Measurements from ENCODE around the gene ZNHIT2. TPM values are rescaled to one million over a fixed set of nuclear protein-coding genes. Genes with fewer than 3 reads are reported as not detected.

ZNHIT2 gene
- total and polyA plus RNA-seq, 2 donors, result 2.6 to 19.8 TPM

DNA sequence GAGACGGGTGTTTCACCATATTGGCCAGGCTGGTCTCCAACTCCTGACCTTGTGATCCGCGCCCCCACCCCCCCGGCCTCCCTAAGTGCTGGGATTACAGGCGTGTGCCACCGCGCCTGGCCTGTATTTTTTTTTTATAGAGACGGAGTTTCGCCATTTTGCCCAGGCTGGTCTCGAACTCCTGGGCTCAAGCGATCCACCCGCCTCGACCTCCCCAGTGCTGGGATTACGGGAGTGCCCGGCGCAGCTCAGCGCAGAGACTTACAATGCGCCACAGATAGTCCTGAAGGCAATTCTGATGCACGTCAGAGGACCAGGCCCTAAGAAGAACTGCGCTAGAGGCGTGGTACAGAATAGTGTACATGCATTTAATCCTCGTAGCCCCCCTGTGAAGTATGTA is 22.1 kb downstream of the ZNHIT2 start:
- no peak for DNase-seq (ENCODE audit: extremely low spot score)
- Histone ChIP-seq H3K36me3 (ENCODE audit: insufficient read depth) (no peaks in the 10 kb centered on the region), H3K4me1 (ENCODE audit: insufficient read depth) (no peaks in the 10 kb centered on the region), H3K27ac (ENCODE audit: low read depth) (no peak overlapping the region), H3K4me3 (ENCODE audit: low read depth, low read length) (no peak overlapping the region)
- WGBS, result 73% methylated on average over 22 of the region's 22 CpGs

DNA sequence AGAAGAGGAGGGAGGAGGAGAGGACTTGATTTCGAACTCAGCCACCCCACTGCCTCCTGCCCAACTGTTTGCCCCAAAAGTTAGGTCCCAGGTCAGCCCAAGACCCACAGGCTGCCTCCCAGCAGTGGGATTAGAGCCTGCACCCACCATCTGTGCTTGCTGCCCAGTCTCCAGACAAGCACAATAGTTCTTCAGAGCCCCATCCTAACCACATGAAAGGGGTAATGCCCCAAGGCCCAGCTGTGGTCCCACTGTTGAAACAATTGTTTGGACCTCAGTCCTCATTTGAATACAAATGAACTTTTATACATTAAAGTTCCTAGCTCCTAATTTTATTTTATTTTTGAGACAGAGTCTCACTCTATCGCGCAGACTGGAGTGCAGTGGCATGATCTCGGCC is 26.9 kb downstream of the ZNHIT2 start:
- Histone ChIP-seq H3K4me3 (ENCODE audit: low read depth, low read length) (no peak overlapping the region), H3K4me1 (ENCODE audit: insufficient read depth) (no peaks in the 10 kb centered on the region), H3K36me3 (ENCODE audit: insufficient read depth) (peaks cover 5% of the 10 kb centered on the region), H3K27ac (ENCODE audit: low read depth) (no peak overlapping the region)
- WGBS, result 91% methylated on average over 4 of the region's 4 CpGs
- no peak for DNase-seq (ENCODE audit: extremely low spot score)

DNA sequence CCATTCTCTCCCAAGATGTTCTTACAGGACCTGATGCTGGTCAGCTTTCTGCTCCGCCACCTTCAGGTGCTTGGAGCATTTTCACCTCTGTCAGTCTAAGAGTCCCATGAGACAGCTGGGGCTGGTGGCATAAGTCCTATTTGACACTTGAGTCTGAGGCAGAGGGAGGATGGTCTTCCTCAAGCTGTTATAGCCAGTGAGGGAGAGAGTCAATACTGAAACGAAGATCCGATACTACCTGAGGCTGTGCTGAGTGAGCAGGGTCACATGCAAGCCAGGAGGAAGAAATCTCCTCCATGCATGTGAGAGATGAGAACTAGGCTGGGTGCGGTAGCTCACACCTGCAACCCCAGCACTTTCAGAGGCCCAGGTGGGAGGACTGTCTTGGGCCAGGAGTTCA is 27.9 kb downstream of the ZNHIT2 start:
- Histone ChIP-seq H3K27ac (ENCODE audit: low read depth) (no peak overlapping the region), H3K4me3 (ENCODE audit: low read depth, low read length) (no peak overlapping the region), H3K4me1 (ENCODE audit: insufficient read depth) (no peaks in the 10 kb centered on the region), H3K36me3 (ENCODE audit: insufficient read depth) (peaks cover 5% of the 10 kb centered on the region)
- DNase-seq (ENCODE audit: extremely low spot score), result no peak
- 92% methylated on average over 4 of the region's 4 CpGs for WGBS

DNA sequence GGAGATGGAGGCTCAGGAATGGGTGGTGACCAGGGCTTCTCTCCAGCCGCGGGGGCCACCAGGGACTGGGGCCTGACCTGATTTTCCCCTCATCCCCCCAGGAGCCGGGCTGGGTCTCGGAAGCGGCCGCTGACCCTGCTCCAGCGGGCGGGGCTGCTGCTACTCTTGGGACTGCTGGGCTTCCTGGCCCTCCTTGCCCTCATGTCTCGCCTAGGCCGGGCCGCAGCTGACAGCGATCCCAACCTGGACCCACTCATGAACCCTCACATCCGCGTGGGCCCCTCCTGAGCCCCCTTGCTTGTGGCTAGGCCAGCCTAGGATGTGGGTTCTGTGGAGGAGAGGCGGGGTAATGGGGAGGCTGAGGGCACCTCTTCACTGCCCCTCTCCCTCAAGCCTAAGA is 29.7 kb downstream of the ZNHIT2 start:
- H3K4me1 ChIP-seq (ENCODE audit: insufficient read depth), result no peaks in the 10 kb centered on the region
- H3K36me3 ChIP-seq (ENCODE audit: insufficient read depth), result peaks cover 5% of the 10 kb centered on the region
- no peak overlapping the region for H3K27ac ChIP-seq (ENCODE audit: low read depth)
- no peak for DNase-seq (ENCODE audit: extremely low spot score)
- H3K4me3 ChIP-seq (ENCODE audit: low read depth, low read length), result no peak overlapping the region
- 94% methylated on average over 15 of the region's 15 CpGs for WGBS

DNA sequence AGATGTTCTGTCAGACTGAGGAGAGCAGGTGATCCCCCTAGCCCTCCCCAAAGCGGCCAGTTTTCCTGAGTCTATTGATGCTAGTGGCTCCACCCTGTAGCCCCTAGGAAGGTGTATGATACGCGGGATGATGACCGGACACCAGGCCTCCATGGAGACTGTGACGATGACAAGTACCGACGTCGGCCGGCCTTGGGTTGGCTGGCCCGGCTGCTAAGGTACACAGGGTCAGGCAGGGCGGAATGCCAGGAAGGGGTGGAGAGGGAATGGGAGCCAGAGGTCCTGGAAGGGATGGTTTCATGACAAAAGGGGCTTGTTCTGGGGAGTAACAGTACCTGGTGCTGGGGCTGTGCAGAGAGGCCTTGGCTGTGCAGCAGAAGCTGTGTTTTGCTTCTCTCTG is 30.3 kb downstream of the ZNHIT2 start:
- Histone ChIP-seq H3K4me1 (ENCODE audit: insufficient read depth) (no peaks in the 10 kb centered on the region), H3K27ac (ENCODE audit: low read depth) (no peak overlapping the region), H3K36me3 (ENCODE audit: insufficient read depth) (peaks cover 5% of the 10 kb centered on the region), H3K4me3 (ENCODE audit: low read depth, low read length) (no peak overlapping the region)
- DNase-seq (ENCODE audit: extremely low spot score), result no peak
- 90% methylated on average over 11 of the region's 11 CpGs for WGBS

DNA sequence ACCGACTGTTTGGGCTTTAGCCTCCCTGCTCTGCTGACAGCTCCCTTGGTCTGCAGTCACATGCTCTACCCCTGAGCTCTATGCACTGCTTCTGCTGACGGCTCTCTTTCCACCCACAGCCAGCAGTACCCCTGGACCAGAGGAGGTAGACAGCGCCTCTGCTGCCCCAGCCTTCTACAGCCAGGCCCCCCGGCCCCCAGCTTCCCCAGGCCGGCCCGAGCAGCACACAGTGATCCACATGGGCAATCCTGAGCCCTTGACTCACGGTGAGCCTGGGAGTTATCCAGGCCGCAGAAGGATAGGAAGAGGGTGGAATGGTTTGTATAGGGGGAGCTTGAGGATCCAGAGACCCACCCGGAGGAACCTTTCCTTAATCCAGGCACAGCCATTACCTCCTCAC is 30.7 kb downstream of the ZNHIT2 start:
- no peak for DNase-seq (ENCODE audit: extremely low spot score)
- H3K4me1 ChIP-seq (ENCODE audit: insufficient read depth), result no peaks in the 10 kb centered on the region
- H3K27ac ChIP-seq (ENCODE audit: low read depth), result no peak overlapping the region
- peaks cover 5% of the 10 kb centered on the region for H3K36me3 ChIP-seq (ENCODE audit: insufficient read depth)
- H3K4me3 ChIP-seq (ENCODE audit: low read depth, low read length), result no peak overlapping the region
- 90% methylated on average over 9 of the region's 9 CpGs for WGBS

DNA sequence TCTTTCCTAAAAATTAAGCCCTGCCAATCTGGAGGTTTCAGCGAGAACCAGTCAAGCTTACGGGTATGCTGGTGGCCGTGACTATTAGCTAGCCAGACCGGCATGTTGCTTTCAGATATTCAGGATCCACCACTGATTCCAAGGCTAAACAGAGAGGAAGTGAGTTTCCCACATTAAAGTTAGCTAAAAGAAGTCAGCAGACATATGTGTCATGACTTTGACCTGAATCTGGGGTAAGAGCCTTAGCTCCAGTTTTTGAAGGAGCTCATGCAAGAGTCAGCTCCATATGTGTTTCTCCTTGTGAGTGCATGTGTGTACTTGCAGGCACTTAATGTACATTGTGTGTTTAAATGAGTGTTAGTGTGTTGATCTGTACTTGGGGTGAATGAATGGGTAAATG is 32.1 kb downstream of the ZNHIT2 start:
- WGBS, result 91% methylated on average over 4 of the region's 4 CpGs
- Histone ChIP-seq H3K27ac (ENCODE audit: low read depth) (no peak overlapping the region), H3K36me3 (ENCODE audit: insufficient read depth) (peaks cover 5% of the 10 kb centered on the region), H3K4me3 (ENCODE audit: low read depth, low read length) (no peak overlapping the region), H3K4me1 (ENCODE audit: insufficient read depth) (no peaks in the 10 kb centered on the region)
- DNase-seq (ENCODE audit: extremely low spot score), result no peak

DNA sequence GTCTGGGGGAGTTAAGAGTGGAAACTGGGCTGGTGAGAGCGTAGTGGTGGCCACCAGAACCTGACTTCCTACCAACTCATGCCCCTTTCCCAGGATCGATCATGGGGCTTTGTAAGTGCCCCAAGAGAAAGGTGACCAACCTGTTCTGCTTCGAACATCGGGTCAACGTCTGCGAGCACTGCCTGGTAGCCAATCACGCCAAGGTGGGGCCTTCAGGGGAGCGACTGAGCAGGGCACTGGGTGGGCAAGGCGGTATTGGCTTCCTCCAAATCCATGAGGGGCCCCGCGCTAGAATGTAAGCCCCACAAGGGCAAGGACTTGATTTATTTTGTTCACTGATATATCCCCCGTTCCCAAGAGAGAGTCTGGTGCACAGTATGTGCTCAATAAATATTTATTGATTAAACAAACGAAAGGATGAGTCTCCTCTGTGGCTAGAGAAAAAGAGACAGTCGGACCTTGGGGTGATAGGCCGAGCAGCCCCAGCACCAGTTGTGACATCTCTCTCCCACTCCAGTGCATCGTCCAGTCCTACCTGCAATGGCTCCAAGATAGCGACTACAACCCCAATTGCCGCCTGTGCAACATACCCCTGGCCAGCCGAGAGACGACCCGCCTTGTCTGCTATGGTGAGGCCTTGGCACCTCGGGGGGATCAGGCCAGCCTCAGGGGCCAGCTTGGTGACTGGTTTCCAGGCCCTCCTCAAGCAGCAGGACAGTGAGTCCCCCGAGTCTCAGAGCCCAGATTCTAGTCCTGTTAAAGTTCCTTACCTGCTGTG is 32.7 kb downstream of the ZNHIT2 start:
- H3K27ac ChIP-seq (ENCODE audit: low read depth), result peak overlapping the region; percentile 98

DNA sequence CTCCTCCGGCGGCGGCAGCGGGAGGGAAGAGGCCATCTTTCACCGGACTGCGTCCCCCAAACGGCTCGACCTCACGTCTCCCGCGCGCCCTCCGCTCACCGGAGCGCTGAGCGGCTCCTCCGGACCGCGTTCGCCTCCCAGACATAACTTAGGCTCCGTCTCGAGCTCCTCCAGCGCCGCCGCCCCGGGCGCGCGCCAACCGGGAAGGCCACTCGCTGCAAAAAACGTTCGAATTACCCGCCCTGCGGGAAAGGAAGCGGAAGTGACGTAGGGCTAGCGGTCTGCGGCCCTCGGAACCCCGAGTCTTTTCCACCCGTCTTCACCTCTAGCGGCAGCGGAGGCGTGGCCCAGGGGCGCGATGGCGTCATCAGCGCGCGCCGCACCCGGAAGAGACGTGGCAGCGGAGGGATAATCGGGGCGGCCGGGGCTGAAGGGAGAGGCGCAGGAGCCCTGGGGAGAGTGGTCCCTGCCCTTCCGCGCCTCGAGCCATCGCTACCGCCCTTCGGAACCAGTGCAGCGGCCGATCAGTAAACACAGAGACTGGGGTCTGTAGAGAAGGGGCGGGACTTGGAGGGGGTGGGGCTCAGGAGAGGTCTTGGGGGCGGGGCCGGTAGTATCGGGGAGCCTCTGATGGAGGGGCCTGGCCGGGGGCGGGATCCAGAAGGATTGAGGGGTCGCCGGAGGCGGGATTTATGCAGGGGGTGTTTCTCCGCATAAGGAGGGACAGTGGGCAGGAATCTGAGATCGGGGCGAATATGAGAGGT is 33.5 kb downstream of the ZNHIT2 start, which contains the start of the genes CDCA5 and ZFPL1:
Gene CDCA5 (minus strand): TSS at position 207 of the 764 bp plus-strand sequence. CDS start 62 bp downstream, at position 145.
Gene ZFPL1 (plus strand): TSS at position 389 of the 764 bp plus-strand sequence. CDS start 477 bp downstream, outside the sequence.
- Histone ChIP-seq H3K4me3 (ENCODE audit: low read depth, low read length) (peak within 1 kb of the TSS; percentile 68), H3K27ac (ENCODE audit: low read depth) (peak within 1 kb of the TSS; percentile 98), H3K4me1 (ENCODE audit: insufficient read depth) (no peaks in the 10 kb centered on the region), H3K36me3 (ENCODE audit: insufficient read depth) (peaks cover 5% of the 10 kb centered on the region)
- under 1% methylated on average over 79 of the region's 79 CpGs for whole genome bisulfite sequencing
- DNase-seq (ENCODE audit: extremely low spot score), result peak; percentile 87

More for the DNA sequence above, 32.7 kb downstream of the ZNHIT2 start:
- H3K36me3 ChIP-seq (ENCODE audit: insufficient read depth), result peaks cover 5% of the 10 kb centered on the region
- no peaks in the 10 kb centered on the region for H3K4me1 ChIP-seq (ENCODE audit: insufficient read depth)
- no peak for DNase-seq (ENCODE audit: extremely low spot score)
- H3K4me3 ChIP-seq (ENCODE audit: low read depth, low read length), result peak overlapping the region; percentile 68
- 41% methylated on average over 23 of the region's 23 CpGs for WGBS

DNA sequence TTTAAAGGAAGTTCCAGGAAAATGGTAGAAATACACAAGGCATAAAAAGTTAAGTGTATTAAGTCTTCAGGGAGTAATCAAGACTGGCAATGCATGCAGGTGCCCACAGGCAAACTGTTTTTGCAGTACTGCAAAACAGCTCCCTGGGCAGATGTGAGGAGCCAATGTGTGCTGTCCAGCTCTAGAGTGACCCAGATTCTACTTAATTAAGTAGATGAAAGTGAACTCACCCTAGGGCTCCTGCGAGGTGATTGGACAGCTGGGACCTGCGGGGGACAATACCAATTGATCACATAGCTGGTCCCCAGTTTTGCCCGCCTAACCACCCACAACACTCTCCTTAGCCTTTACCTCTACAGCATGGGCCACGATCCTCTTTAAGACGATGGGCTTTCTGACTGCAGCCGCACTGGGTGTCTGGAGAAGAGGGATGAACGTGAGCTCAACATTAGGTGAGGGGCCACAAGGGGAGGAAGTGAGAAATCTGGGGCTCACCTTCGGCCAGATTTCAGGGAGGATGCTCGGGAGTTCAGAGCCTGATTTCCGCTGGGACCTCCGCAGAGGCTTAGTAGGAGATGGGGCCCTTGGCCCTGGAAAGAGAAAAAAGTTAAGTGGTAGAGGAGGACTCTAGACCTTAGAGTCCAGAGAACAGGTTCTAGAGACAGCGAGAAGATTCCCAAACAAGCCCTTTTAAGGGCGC is 34.2 kb downstream of the ZNHIT2 start:
- no peak for DNase-seq (ENCODE audit: extremely low spot score)
- 5% methylated on average over 13 of the region's 13 CpGs for WGBS
- Histone ChIP-seq H3K4me1 (ENCODE audit: insufficient read depth) (no peaks in the 10 kb centered on the region), H3K4me3 (ENCODE audit: low read depth, low read length) (peak overlapping the region; percentile 68), H3K36me3 (ENCODE audit: insufficient read depth) (peaks cover 5% of the 10 kb centered on the region), H3K27ac (ENCODE audit: low read depth) (peak overlapping the region; percentile 53)

DNA sequence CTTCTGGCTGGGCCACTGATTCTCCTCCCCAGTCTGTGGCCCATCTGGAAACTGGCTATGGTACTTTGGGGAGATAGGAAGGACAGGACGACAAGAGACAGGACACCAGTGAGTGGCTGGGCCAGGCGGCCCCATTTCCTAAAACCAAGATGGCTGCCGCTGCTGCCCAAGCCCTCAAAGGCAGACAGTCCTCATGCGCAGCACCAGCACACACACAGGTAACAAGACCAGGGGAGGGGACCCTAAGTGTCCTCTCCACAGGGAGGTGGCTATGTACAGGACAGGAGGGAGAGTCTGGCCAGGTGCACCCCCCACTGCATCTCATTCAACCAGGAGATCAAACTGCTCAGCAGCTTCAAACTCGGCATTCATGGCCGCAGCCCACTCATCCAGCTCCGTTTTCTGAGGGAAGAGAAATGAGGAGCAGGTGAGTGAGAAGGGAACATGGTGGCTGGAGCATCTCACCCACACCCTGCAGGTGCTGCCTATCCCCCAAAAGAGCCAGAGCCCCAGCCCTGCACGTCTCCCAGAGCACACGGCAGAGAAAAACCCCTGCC is 38.6 kb downstream of the ZNHIT2 start:
- Histone ChIP-seq H3K27ac (ENCODE audit: low read depth) (no peak overlapping the region), H3K4me1 (ENCODE audit: insufficient read depth) (no peaks in the 10 kb centered on the region), H3K4me3 (ENCODE audit: low read depth, low read length) (no peak overlapping the region), H3K36me3 (ENCODE audit: insufficient read depth) (no peaks in the 10 kb centered on the region)
- 93% methylated on average over 9 of the region's 9 CpGs for WGBS
- DNase-seq (ENCODE audit: extremely low spot score), result no peak

DNA sequence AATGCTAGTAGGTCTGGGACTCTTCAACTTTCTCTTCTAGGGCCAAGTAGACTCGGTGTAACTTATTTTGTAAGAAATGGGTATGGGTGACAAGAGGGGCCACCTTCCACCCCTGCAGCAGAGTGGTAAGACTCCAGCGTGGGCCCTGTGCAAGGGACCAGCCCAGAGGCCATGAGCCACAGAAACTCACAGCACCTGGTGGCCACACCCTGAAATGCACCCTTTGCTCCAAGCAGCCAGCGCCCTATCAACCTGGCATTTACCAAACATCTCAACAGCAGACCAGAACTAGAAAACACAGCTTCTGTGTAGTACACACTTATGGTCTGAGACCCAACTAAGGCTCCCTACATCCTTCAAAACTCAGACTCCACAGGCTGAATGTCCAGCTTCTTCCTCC is 39.4 kb downstream of the ZNHIT2 start:
- WGBS, result 60% methylated on average over 3 of the region's 3 CpGs
- no peaks in the 10 kb centered on the region for H3K4me1 ChIP-seq (ENCODE audit: insufficient read depth)
- H3K4me3 ChIP-seq (ENCODE audit: low read depth, low read length), result no peak overlapping the region
- no peak for DNase-seq (ENCODE audit: extremely low spot score)
- no peaks in the 10 kb centered on the region for H3K36me3 ChIP-seq (ENCODE audit: insufficient read depth)
- no peak overlapping the region for H3K27ac ChIP-seq (ENCODE audit: low read depth)

DNA sequence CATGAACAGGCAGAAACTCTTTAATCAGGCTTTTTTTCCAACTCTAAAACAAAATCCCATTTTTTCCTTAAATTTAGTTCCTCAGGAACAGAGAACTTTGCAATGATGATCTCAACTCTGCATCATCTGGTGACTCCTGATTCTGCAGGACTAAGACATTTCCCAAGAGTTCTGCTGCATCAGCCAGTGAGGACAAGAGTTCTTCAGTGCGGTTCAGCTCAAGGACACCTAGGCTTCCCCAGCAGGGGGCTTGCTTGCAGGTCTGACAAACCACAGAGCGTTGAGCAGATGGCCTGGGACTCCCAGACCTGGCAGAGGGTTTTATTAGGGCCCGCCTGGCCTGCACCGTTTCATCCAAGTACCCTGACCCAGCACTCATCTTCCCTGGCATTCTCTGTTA is 40.0 kb downstream of the ZNHIT2 start:
- Histone ChIP-seq H3K4me1 (ENCODE audit: insufficient read depth) (no peaks in the 10 kb centered on the region), H3K36me3 (ENCODE audit: insufficient read depth) (no peaks in the 10 kb centered on the region), H3K27ac (ENCODE audit: low read depth) (no peak overlapping the region), H3K4me3 (ENCODE audit: low read depth, low read length) (no peak overlapping the region)
- DNase-seq (ENCODE audit: extremely low spot score), result no peak
- WGBS, result 63% methylated on average over 4 of the region's 4 CpGs

Measured in urinary bladder (tissue), 4 donors.